NCI-H1436 (cell line): ENCODE data around the gene PDPR.
"Not testable (repeated sequence)": the region's sequence is repeated elsewhere in the genome, so short reads cannot be mapped to it uniquely, and the experiment has no call there.

Experiments used
- DNase-seq: peaks from one replicate; lab custom pipeline; 2025; lab: John Stamatoyannopoulos, UW

PDPR gene

DNA sequence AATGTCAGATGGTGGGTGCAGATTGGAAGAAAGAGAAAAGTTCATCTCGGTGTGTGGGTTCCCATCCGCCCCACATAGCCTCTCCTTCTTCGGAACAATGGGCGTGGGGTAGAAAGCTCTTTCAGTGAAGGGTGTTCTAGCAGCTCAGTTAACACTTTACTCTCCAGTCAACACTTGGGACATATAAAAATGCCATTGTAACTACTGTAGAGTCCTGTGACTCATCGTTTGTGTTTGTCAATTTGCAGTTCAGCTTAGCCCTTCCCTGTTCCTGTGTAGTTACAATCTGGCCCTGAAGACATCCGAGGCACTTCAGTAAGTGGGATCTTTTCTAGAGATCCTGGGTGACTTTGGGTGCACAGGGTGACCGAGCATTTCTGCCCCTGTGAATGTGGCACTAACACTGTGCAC is 47.9 kb downstream of the PDPR start:
- no peak for DNase-seq

DNA sequence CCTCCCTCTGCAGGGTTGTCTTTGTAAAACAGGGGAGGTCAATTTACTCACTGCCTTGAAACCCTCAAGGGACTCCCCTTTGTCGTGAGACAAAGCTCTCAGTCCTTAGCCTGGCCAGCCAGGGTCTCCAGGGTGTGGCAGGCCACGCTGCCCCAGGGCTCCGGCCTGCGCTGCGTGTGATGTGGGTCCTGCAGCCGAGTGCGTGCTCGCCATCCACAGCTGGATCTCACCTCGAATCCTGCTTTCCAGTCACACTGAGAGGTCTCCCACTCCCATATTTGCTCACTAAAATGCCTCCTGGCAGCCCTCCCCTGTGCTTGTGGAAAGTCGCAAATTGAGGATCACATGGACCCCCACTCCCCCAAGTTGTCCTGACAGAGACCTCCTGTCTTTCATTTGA is 49.5 kb downstream of the PDPR start:
- no peak for DNase-seq

DNA sequence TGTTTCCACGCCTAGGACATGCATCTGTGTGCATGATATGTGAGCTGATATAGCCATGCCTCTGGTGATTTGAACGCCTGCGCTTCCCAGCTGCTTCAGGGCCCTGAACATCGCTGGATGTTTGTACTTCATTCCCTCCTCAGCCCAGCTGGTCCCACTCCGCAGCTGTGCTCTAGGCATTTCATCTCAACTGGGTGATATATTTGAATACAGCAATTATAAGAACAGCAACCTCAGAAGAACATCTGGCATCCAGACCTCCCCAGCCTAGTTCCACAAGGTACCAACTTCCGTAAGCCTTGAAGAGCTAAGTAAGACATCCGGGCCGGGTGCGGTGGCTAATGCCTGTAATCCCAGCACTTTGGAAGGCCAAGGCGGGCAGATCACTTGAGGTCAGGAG is 52.6 kb downstream of the PDPR start:
- not testable (repeated sequence) for DNase-seq

DNA sequence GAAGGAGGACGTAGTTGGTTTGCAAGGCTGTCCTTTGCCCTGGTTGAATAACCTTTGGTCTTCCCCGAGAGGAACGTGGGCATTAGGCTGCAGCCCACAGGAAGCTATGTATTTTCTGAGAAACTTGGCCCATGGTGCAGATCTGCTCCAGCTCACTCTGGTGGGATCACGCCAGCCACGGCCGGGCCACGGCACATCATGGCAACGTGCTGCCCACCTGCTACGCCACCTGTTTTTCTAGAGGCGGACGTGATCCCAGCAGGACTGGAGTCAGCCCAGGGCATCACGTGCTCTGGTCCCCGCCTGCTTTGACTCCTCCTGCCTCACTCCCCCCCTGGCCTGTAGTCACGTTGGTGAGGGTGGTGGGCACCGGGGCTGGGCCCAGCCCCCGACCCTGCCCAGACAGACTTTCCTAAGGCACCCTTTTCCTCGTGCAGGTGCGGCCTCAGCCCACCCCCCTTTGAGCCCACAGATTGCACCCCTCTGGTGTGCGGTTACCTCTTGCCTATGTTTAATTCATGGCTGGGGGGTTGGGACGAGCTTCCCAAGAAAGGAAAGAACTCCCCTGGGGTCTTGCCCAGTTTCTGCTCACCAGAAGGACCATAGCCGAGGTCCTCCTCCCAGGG is 59.2 kb downstream of the PDPR start, which contains the start of gene CLEC18C:
TSS of gene CLEC18C (plus strand) at position 576 of the 626 bp plus-strand sequence. CDS start 492 bp downstream, outside the sequence.
- not testable (repeated sequence) for DNase-seq

DNA sequence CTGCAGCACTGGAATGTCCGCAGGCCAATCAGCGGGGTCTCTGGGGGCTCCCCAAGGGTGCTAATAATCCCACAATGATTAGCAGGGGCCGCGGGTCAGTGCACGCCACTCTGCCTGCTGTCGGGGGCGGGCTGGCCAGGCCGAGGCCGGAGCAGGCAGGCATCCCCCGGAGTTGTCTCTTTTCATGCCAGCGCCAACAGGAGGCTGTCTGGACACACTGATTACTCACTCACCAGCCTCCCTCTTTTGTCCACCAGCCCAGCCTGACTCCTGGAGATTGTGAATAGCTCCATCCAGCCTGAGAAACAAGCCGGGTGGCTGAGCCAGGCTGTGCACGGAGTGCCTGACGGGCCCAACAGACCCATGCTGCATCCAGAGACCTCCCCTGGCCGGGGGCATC is 59.8 kb downstream of the PDPR start:
- DNase-seq = not testable (repeated sequence)

DNA sequence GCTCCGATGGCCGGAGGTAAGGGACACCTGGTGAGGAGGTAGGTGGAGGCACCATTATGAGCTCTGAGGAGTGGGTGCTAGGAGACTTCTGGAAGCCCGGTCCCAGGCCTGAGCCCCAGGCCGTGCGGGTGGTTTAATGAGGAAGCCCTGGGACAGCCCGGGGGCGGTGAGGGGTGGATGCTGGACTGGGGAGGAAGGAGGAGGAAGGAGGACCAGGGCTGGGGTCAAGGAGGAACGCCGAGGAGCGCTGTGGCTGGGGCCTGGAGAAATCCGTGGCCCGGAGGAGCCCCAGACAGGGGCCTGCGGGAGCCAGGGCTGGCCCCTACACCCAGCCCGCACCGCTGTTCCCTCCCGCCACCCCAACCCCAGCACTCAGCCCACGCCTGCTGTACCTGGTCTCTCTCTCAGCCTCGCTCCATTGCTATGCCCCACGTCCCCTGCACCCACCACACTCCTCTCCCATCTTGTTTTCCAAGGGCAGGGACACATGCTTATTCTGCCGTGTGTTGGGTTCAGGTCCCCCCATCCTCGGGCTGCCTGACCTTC is 60.3 kb downstream of the PDPR start:
- DNase-seq = not testable (repeated sequence)

DNA sequence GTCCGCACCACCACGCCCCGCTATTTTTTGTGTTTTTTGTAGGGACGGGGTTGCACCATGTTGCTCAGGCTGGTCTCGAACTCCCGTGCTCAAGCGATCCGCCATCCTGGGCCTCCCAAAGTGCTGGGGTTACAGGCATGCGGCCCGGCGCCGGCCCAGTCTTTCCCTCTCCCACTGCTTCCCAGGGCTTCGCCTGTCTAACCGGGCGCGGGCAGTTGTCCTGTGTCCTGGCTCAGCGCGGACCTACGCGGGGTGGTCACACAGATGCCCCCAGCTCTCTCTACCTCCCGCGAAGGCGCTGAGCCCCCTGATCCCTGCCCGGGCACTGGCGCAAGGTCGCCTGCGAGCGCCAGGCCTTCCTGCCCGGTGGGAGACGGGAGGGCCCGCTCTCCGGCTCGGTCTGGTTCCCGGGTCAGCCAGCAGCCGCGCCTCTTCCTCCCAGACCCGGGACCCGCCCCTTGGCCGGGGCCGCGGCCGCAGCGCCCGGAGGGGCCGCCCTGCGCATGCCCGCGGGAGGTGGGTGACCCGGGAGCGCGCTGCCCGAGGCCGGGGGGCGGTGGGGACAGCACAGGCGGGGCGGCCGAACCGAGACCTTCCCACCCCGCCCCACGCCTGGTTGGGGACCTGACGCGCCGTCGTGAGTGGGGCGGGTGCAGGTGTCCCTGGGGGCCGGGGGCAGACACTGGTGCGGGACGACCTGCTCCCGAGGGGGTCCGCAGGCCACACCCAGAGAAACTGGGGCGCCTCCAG is 73.9 kb downstream of the PDPR start:
- not testable (repeated sequence) for DNase-seq

DNA sequence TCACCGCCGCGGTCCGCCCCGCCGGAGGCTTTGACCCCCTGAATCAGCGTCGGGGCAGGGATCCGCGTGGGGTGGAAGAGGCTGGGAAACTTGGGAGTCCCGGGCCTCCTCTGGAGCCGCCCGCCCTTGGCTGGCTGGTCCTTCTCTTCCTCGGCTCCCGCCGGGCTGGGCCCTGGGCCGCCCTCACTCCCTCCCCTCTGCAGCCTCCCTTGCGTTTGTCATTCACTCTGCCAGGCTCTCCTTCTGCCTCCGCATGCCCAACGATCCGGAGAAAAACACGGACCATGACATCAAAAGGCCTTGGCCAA is 74.4 kb downstream of the PDPR start:
- DNase-seq = not testable (repeated sequence)

DNA sequence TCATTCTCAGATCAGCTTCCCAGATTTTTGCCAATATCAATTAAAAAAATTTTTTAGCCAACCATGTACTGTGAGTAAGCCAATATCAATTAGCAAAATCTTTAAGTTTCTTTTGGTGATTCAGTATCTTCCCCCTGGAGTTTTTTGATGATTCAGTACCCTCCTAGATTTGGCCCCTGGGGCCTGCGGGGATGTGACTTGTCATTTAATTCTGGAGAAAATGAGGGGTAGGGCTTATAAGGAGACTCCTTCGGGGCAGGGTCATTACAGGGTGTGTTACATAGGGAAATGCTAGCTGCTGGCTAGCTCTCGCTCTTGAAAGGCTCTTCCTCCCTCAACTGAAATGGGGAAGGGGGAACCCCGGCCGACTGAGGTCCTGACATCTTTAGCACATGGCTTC is 76.4 kb downstream of the PDPR start:
- not testable (repeated sequence) for DNase-seq

DNA sequence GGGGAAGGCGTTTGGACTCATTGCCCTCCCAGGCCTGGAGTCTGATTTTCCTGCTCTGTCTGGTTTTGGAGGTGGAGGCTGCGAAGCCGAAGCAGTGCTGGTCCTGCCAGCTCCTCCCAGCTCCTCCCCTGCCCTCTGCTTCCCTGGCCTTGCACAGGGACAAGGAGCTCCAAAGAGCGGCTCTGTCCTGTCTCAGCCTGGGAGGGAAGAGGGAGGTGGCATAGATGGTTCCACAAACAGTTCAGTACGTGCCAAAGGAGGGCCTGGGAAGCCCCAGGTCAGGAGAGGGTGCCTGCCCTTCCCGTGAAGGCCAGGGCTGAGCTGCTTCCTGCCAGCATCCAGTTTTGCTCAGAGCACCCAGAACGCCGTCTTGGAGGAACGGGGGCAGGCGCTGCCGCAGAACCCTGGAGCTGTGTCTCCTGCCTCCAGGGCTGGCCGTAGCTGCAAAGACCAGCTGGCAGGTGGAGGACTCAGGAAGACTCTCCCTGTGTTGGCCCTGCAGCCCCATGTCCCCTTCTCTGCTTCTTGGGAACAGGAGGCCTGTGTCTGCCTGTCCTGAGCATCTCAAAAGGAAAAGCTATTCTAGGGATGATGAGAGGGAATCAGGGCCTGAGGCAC is 82.7 kb downstream of the PDPR start:
- DNase-seq = not testable (repeated sequence)

DNA sequence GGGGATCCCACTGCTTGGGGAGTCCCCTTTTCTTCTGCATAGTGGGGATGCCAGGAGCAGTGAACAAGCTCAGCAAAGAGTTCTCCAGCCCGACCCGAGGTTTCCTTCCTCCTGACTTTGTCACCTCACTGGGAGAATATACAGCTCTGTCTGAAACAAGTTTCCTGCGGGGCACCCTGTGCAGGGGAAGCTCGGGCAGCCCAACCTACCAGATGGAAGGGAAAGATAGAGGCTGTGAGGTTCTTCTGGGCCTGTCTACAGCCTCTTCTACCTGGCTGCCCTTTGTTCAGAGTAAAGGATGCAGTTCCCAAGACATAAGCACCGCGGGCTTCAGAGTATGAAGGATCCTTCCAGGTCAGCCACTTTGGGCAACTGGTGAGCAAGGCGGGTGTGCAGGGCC is 83.5 kb downstream of the PDPR start:
- DNase-seq = not testable (repeated sequence)

DNA sequence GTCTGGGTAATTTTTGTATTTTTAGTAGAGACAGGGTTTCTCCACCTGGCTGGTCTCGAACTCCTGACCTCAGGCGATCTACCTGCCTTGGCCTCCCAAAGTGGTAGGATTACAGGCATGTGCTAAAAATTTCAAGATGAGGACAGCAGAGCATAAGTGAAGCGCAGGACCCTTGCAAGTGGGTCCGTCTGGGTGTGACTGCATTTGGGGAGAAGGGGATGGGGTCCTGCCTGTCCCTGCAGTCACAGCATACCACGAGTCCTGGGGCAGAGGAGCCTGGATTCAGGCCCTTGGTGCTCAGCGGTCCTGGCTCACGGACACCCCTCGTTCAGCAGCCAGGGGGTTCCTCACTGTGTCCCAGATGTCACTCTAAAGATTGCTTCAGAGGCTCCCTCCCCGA is 84.1 kb downstream of the PDPR start:
- DNase-seq = not testable (repeated sequence)

DNA sequence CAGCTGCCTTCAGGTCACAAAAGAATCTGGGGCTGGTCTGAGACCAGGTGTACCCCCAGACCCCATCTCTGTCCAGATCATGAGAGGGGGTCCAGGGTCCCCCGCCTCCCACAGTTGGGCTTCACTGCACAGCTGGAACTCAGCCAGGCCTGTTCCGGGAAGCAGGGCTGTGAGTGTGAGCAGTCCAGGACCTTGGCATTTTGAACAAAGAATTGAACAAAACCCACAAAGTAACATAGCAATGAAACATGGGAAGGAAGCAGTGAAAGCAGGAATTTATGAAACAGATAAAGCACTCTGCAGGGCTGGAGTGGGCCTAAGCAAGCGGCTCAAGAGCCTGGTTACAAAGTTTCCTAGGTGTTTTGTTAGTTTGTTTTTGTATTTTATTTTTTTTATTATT is 84.5 kb downstream of the PDPR start:
- DNase-seq = not testable (repeated sequence)

DNA sequence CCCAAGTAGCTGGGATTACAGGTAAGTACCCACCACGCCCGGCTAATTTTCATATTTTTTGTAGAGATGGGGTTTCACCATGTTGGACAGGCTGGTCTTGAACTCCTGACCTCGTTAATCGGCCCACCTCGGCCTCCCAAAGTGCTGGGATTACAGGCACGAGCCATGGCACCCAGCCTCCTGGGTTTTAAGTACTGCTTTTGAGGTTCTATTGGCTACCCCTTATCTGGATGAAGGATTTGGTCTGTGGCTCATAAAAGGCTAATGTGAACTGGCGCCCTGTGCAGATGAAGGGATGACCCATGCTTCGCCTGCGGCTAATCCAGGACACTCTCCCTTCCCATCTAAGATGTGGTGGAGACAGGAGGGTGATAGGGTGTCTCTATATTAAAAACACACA is 85.0 kb downstream of the PDPR start:
- not testable (repeated sequence) for DNase-seq

DNA sequence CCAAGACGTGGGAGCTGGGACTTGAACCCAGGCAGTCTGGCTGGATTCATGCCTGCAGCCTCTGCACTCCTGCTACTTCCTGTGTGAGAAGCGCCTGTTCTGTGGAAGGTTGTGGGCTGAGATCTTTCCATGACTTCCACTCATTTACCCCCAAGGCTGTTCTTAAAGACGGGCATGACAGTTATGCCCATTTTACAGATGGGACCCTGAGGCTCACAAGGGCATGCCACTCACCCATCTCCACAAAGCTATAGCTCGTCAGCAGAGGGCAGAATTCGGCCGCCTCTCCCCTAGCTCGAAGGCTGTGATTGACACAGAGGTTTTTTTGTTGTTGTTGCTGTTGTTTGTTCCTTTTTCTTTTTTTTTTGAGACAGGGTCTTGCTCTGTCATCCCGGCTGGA is 85.9 kb downstream of the PDPR start:
- not testable (repeated sequence) for DNase-seq

DNA sequence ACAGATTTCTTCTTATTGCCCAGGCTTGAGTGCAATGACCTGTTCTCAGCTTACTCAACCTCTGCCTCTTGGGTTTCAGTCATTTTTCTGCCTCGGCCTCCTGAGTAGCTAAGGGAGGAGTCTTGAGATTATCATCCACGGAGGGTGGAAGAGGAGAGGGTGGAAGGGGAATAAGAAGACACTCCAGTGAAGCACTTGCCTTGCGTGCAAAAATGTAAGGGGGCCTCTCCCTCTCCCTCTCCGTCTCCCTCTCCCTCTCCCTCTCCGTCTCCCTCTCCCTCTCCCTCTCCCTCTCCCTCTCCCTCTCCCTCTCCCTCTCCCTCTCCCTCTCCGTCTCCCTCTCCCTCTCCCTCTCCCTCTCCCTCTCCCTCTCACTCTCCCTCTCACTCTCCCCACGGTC is 89.4 kb downstream of the PDPR start:
- DNase-seq = not testable (repeated sequence)

DNA sequence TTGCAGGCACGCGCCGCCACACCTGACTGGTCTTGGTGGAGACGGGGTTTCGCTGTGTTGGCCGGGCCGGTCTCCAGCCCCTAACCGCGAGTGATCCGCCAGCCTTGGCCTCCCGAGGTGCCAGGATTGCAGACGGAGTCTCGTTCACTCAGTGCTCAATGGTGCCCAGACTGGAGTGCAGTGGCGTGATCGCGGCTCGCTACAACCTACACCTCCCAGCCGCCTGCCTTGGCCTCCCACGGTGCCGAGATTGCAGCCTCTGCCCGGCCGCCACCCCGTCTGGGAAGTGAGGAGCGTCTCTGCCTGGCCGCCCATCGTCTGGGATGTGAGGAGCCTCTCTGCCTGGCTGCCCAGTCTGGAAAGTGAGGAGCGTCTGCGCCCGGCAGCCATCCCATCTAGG is 89.9 kb downstream of the PDPR start:
- DNase-seq = not testable (repeated sequence)

DNA sequence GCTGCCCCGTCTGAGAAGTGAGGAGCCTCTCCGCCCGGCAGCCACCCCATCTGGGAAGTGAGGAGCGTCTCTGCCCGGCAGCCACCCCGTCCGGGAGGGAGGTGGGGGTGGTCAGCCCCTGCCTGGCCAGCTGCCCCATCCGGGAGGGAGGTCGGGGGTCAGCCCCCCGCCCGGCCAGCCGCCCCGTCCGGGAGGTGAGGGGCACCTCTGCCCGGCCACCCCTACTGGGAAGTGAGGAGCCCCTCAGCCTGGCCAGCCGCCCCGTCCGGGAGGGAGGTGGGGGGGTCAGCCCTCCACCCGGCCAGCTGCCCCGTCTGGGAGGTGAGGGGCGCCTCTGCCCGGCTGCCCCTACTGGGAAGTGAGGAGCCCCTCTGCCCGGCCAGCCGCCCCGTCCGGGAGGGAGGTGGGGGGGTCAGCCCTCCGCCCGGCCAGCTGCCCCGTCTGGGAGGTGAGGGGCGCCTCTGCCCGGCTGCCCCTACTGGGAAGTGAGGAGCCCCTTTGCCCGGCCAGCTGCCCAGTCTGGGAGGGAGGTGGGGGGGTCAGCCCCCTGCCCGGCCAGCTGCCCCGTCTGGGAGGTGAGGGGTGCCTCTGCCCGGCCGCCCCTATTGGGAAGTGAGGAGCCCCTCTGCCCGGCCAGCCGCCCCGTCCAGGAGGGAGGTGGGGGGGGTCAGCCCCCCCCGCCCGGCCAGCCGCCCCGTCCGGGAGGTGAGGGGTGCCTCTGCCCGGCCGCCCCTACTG is 90.7 kb downstream of the PDPR start:
- DNase-seq = not testable (repeated sequence)

DNA sequence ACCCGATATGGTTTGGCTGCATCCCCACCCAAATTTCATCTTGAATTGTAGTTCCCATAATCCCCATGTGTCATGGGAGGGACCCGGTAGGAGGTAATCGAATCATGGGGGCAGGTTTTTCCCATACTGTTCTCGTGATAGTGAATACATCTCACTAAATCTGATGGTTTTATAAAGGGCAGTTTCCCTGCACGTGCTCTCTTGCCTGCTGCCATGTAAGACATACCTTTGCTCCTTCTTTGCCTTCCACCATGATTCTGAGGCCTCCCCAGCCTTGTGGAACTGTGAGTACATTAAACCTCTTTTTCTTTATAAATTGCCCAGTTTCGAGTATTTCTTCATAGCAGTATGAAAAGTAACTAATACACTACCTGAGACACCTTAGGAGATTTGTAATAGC is 92.2 kb downstream of the PDPR start:
- DNase-seq = not testable (repeated sequence)
